H1 (cell line): ENCODE measurements around the gene RBM10. TPM values are rescaled to one million over a fixed set of nuclear protein-coding genes. Genes with fewer than 3 reads are reported as not detected.

Experiments
- CHD1 ChIP-seq: IDR thresholded peaks from 2 replicates; pipeline ENCODE4 v1.6.1; 2012; ENCODE audit warnings: low read depth, low read length, improper control_type of control experiment
- CTCF ChIP-seq, 3 experiments: IDR thresholded peaks; 1 replicate in 2 of 3; 2 replicates in 1 of 3; pipeline versions ENCODE4 v1.5.1 to v1.6.1; 2011; ENCODE audit warnings: low read length in 3 of 3, mild to moderate bottlenecking in 3 of 3, inconsistent platforms in 2 of 3, low read depth in 1 of 3, moderate library complexity in 1 of 3; ENCODE audit not compliant: insufficient read depth in 1 of 3; ENCODE audit errors: control extremely low read depth in 1 of 3
- HDAC2 ChIP-seq, 2 experiments: fragments of 300-600 bp in 1 of 2; sonication (generic) in 1 of 2; IDR thresholded peaks; 2 replicates each; pipeline ENCODE4 v1.6.1; 2011 to 2012; ENCODE audit warnings: low read depth in 2 of 2, low read length in 2 of 2, mild to moderate bottlenecking in 2 of 2, moderate library complexity in 2 of 2, borderline replicate concordance in 1 of 2, inconsistent platforms in 1 of 2
- PHF8 ChIP-seq: fragments of 200-600 bp; sonication (generic); conservative IDR thresholded peaks from 2 replicates; pipeline ENCODE4 v1.7.1; 2012; ENCODE audit warnings: low read depth, mild to moderate bottlenecking, inconsistent platforms, low read length, moderate library complexity
- POLR2A ChIP-seq, 2 experiments: IDR thresholded peaks; 1 replicate in 1 of 2; 2 replicates in 1 of 2; pipeline ENCODE4 v1.6.1; 2011; ENCODE audit warnings: low read depth in 2 of 2, low read length in 2 of 2, mild to moderate bottlenecking in 2 of 2; ENCODE audit errors: control extremely low read depth in 1 of 2
- POLR2AphosphoS5 ChIP-seq: IDR thresholded peaks from 2 replicates; pipeline ENCODE4 v1.6.1; 2011; ENCODE audit warnings: low read depth, low read length
- RNF2 ChIP-seq: fragments of 200-900, 300-1000 bp; sonication (generic); IDR thresholded peaks from 2 replicates; pipeline ENCODE4 v1.7.1; 2016; ENCODE audit warnings: borderline replicate concordance, low read depth, mild to moderate bottlenecking, antibody characterized with exemption, low read length; ENCODE audit not compliant: poor library complexity, severe bottlenecking; ENCODE audit errors: missing control alignments
- RXRA ChIP-seq: IDR thresholded peaks from 2 replicates; pipeline ENCODE4 v1.6.1; 2011; ENCODE audit warnings: low read depth, mild to moderate bottlenecking, low read length, moderate library complexity; ENCODE audit not compliant: insufficient read depth
- SIRT6 ChIP-seq: IDR thresholded peaks from one replicate; pipeline ENCODE4 v1.7.1; 2012; ENCODE audit warnings: low read length, inconsistent platforms
- SP4 ChIP-seq: IDR thresholded peaks from 2 replicates; pipeline ENCODE4 v1.6.1; 2012; ENCODE audit warnings: low read length, inconsistent platforms
- TAF1 ChIP-seq: IDR thresholded peaks from 2 replicates; pipeline ENCODE4 v1.6.1; 2011; ENCODE audit warnings: mild to moderate bottlenecking, low read depth, low read length
- TAF7 ChIP-seq: optimal IDR thresholded peaks from 2 replicates; pipeline ENCODE3; 2011; ENCODE audit warnings: low read depth, mild to moderate bottlenecking, inconsistent platforms, low read length, moderate library complexity, borderline replicate concordance
- TCF12 ChIP-seq: IDR thresholded peaks from 2 replicates; pipeline ENCODE4 v1.6.1; 2011; ENCODE audit warnings: low read depth, mild to moderate bottlenecking, low read length
- USF2 ChIP-seq: IDR thresholded peaks from 2 replicates; pipeline ENCODE4 v1.6.1; 2011; ENCODE audit warnings: low read length, improper control_type of control experiment
- YY1 ChIP-seq: IDR thresholded peaks from 2 replicates; pipeline ENCODE4 v1.6.1; 2011; ENCODE audit warnings: low read depth, mild to moderate bottlenecking, low read length
- polyA plus RNA-seq, 7 experiments: library from polyadenylated mRNA; depleted of rRNA in 3 of 7; stranded (reverse) in 5 of 7; unstranded in 2 of 7; fragments of >200 nt in 5 of 7; fragments of 200-250 nt in 2 of 7; gene quantifications; 1 replicate in 5 of 7; 2 replicates in 1 of 7; 4 replicates in 1 of 7; pipeline versions ENCODE4 v1.2.1 to v1.2.3, GENCODE V29; 2011 to 2013; ENCODE audit warnings: missing spikeins in 2 of 7, mixed read lengths in 2 of 7
- total RNA-seq: library from RNA; stranded (reverse); fragmentation: NEBNext Ultra II Directional; extraction: Animal tissue kit (Norgen Biotek cat#: 25700); gene quantifications from 2 replicates; pipeline ENCODE4 v1.2.1, GENCODE V29; 2021
- TF ChIP-seq, protein P1 (sequence below): IDR thresholded peaks from 2 replicates; pipeline ENCODE4 v1.6.1; 2012; ENCODE audit warnings: inconsistent platforms

RBM10 gene
- total and polyA plus RNA-seq, 2 of the 8 experiments (the other 6 are each of a cell fraction or from before 2014, with no cell fraction given): 35.7 to 64.0 TPM

- TF ChIP-seq YY1: peak; percentile 89
- peak; percentile 60; the same call in 1 of the 2 replicates for TF ChIP-seq SP4
- peak; percentile 78; the same call in 1 of the 2 replicates for TF ChIP-seq POLR2AphosphoS5
- TF ChIP-seq PHF8: peak; percentile 78
- no peak for TF ChIP-seq USF2
- no peak for TF ChIP-seq RNF2
- 0 out of 4 replicates have a peak, but pooled peaks of 1 of the 2 experiments have one; percentile 38 for TF ChIP-seq HDAC2 (IDR thresholded peaks at IDR 0.05; ENCODE audit: borderline replicate concordance in 1 of 2, low read depth in 2 of 2, low read length in 2 of 2)
- peak; percentile 56 to 79 for TF ChIP-seq POLR2A (IDR thresholded peaks at IDR 0.05; ENCODE audit: control extremely low read depth in 1 of 2, low read depth in 2 of 2, low read length in 2 of 2)
- TF ChIP-seq CTCF (IDR thresholded peaks at IDR 0.05; ENCODE audit: control extremely low read depth in 1 of 3, insufficient read depth in 1 of 3, low read depth in 1 of 3, low read length in 3 of 3): peak; percentile 30 to 66 (median 39)
- no peak for TF ChIP-seq CHD1
- no peak for TF ChIP-seq RXRA
- peak; percentile 85 for TF ChIP-seq TAF1
- no peak for TF ChIP-seq TCF12
- TF ChIP-seq, protein P1, sequence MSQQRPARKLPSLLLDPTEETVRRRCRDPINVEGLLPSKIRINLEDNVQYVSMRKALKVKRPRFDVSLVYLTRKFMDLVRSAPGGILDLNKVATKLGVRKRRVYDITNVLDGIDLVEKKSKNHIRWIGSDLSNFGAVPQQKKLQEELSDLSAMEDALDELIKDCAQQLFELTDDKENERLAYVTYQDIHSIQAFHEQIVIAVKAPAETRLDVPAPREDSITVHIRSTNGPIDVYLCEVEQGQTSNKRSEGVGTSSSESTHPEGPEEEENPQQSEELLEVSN: no peak
- no peak for TF ChIP-seq SIRT6
- peak; percentile 77 for TF ChIP-seq TAF7
Measured at GRCh38 chrX:47144626-47145394, at the start of gene RBM10, which contains the start of gene NDUFB11 (continued).
